ENCODE results near the gene SPRN.
"Not testable (repeated sequence)": the region's sequence is repeated elsewhere in the genome, so short reads cannot be mapped to it uniquely, and the experiment has no call there.

The SPRN gene

GRCh38 chr10:133424601-133425000, at the start of gene SPRN:
SPRN (minus strand) TSS chr10:133424625; CDS start chr10:133423681, 944 bp downstream.
- DNase-seq (ENCODE audit: extremely low read depth, low read depth): not testable (repeated sequence)

- DNase-seq (ENCODE audit: extremely low read depth, low read depth): no peak
Measured at GRCh38 chr10:133474027-133474426, 49.6 kb upstream of the SPRN start.

GRCh38 chr10:133473270-133473669, 48.8 kb upstream of the SPRN start:
- TF ChIP-seq CTCF (IDR thresholded peaks at IDR 0.05; ENCODE audit: low read depth, low read length): no peak
- DNase-seq (ENCODE audit: extremely low read depth, low read depth): no peak

More at GRCh38 chr10:133474027-133474426, 49.6 kb upstream of the SPRN start:
- TF ChIP-seq CTCF (IDR thresholded peaks at IDR 0.05; ENCODE audit: low read depth, low read length): no peak

GRCh38 chr10:133471300-133472109, 47.1 kb upstream of the SPRN start:
- no peak for DNase-seq (ENCODE audit: extremely low read depth, low read depth)
- TF ChIP-seq CTCF (IDR thresholded peaks at IDR 0.05; ENCODE audit: low read depth, low read length): no peak

- not testable (repeated sequence) for DNase-seq (ENCODE audit: extremely low read depth, low read depth)
Measured at GRCh38 chr10:133469205-133469604, 44.8 kb upstream of the SPRN start.

GRCh38 chr10:133467286-133467911, 43.0 kb upstream of the SPRN start:
- no peak for TF ChIP-seq CTCF (IDR thresholded peaks at IDR 0.05; ENCODE audit: low read depth, low read length)
- no peak for DNase-seq (ENCODE audit: extremely low read depth, low read depth)

- TF ChIP-seq CTCF (IDR thresholded peaks at IDR 0.05; ENCODE audit: low read depth, low read length): no peak
- DNase-seq (ENCODE audit: extremely low read depth, low read depth): no peak
Measured at GRCh38 chr10:133466683-133467275, 42.4 kb upstream of the SPRN start.

GRCh38 chr10:133465950-133466474, 41.6 kb upstream of the SPRN start:
- DNase-seq (ENCODE audit: extremely low read depth, low read depth): no peak
- TF ChIP-seq CTCF (IDR thresholded peaks at IDR 0.05; ENCODE audit: low read depth, low read length): no peak
